ENCODE data around the gene CCDC157.

Gene CCDC157

DNA sequence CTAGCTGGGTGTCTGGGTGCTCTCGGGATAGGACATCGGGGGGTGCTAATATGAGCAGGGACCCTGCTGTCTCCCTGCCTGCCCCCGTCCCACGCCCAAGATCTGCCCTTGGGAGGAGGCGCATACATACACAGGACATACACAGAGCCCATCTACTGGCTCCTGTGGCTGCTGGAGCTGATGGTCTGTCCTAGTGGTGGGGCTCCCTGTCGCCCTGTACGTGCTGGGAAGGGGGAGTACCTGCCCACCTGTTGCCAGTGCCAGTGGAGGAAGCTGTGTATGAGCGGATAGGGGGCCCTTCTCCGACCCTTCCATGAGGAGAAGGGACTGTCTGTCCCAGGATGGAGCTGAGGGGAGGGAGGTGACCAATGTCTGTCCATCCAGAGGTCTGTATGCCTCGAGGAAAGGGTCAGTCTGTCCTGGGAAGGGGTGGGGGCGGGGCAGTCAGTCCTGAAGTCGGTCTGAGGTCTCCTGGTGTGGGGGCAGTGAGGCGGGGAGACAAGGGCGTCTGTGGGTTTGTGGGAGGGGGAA lies 31.0 kb upstream of the CCDC157 start:
- TF ChIP-seq, protein P1, sequence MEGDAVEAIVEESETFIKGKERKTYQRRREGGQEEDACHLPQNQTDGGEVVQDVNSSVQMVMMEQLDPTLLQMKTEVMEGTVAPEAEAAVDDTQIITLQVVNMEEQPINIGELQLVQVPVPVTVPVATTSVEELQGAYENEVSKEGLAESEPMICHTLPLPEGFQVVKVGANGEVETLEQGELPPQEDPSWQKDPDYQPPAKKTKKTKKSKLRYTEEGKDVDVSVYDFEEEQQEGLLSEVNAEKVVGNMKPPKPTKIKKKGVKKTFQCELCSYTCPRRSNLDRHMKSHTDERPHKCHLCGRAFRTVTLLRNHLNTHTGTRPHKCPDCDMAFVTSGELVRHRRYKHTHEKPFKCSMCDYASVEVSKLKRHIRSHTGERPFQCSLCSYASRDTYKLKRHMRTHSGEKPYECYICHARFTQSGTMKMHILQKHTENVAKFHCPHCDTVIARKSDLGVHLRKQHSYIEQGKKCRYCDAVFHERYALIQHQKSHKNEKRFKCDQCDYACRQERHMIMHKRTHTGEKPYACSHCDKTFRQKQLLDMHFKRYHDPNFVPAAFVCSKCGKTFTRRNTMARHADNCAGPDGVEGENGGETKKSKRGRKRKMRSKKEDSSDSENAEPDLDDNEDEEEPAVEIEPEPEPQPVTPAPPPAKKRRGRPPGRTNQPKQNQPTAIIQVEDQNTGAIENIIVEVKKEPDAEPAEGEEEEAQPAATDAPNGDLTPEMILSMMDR (conservative IDR thresholded peaks at IDR 0.05; ENCODE audit: control insufficient read depth, insufficient read depth, low read depth, low read length) = no peak
- no peak for DNase-seq (ENCODE audit: low read depth)

GRCh38 chr22:30326255-30326705 lies 30.5 kb upstream of the CCDC157 start:
- TF ChIP-seq, protein P1 (conservative IDR thresholded peaks at IDR 0.05; ENCODE audit: control insufficient read depth, insufficient read depth, low read depth, low read length) = no peak
- DNase-seq (ENCODE audit: low read depth) = no peak
- H3K4me3 ChIP-seq (ENCODE audit: control insufficient read depth, low read depth, low read length) = peak overlapping the region; percentile 71

More for the DNA sequence above, 31.0 kb upstream of the CCDC157 start:
- H3K4me3 ChIP-seq (ENCODE audit: control insufficient read depth, low read depth, low read length) = peak overlapping the region; percentile 71

- H3K4me3 ChIP-seq (ENCODE audit: control insufficient read depth, low read depth, low read length) = peak within 1 kb of the TSS; percentile 71
- TF ChIP-seq, protein P1 (conservative IDR thresholded peaks at IDR 0.05; ENCODE audit: control insufficient read depth, insufficient read depth, low read depth, low read length) = no peak
- DNase-seq (ENCODE audit: low read depth) = peak; percentile 74
Measured at GRCh38 chr22:30326706-30327362, 30.0 kb upstream of the CCDC157 start, which contains the start of gene TBC1D10A. TBC1D10A (minus strand) TSS chr22:30326941; CDS start chr22:30326881, 60 bp downstream.

DNA sequence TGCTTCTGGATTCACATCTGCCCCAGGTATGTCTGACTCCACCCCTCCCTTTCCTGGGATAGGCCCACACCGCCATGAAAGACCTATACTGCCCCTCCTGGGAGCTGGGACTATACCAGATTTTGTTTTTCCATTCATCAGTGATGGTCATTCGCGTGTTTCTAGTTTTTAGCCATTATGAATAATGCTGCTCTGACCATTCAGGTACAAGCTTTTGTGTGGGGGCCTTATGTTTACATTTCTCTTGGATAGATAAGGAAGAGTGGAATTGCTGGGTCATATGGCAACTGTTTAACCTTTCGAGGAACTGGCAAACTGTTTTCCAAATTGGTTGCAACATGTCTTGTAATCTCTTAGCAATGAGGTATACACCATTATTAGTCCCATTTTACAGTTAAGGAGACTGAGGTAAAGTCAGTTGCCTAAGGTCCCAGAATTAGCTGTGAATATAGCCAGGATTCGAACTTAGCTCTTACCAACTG lies 28.9 kb upstream of the CCDC157 start:
- H3K4me3 ChIP-seq (ENCODE audit: control insufficient read depth, low read depth, low read length) = no peak overlapping the region
- DNase-seq (ENCODE audit: low read depth) = no peak
- TF ChIP-seq, protein P1 (conservative IDR thresholded peaks at IDR 0.05; ENCODE audit: control insufficient read depth, insufficient read depth, low read depth, low read length) = no peak

DNA sequence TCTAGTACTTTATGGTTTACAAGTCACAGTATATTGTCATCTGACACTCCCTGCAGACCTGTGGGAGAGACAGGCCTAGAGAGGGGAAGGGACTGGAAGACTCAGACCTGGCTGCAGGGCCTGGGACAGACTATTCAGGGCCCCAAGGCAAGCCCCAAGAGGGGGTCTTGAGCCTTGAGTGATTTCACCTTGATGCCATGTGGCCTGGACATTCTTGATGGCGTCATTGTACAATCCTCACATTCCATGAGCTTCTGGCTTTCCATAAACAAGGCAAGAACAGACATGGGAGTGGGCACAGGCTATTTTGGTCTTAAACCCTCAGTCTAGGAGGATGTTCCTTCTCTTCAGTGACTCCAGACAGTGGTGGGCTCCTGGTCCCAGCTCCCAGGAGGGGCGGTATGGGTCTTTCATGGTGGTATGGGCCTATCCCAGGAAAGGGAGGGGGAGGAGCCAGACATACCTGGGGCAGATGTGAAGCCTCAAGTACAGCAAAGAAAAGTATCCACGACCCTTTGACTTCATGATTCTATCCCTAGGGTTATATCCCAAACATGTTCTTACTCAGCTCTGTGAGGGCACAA lies 28.2 kb upstream of the CCDC157 start:
- DNase-seq (ENCODE audit: low read depth) = no peak
- H3K4me3 ChIP-seq (ENCODE audit: control insufficient read depth, low read depth, low read length) = no peak overlapping the region
- TF ChIP-seq, protein P1 (conservative IDR thresholded peaks at IDR 0.05; ENCODE audit: control insufficient read depth, insufficient read depth, low read depth, low read length) = no peak

- TF ChIP-seq, protein P1 (conservative IDR thresholded peaks at IDR 0.05; ENCODE audit: control insufficient read depth, insufficient read depth, low read depth, low read length) = no peak
- no peak for DNase-seq (ENCODE audit: low read depth)
- no peak overlapping the region for H3K4me3 ChIP-seq (ENCODE audit: control insufficient read depth, low read depth, low read length)
Measured at GRCh38 chr22:30332551-30332950, 24.3 kb upstream of the CCDC157 start.
